ENCODE results near the gene GSE1.
A peak's percentile ranks its signal among the peaks of the same experiment; 100 is the strongest.

DNA sequence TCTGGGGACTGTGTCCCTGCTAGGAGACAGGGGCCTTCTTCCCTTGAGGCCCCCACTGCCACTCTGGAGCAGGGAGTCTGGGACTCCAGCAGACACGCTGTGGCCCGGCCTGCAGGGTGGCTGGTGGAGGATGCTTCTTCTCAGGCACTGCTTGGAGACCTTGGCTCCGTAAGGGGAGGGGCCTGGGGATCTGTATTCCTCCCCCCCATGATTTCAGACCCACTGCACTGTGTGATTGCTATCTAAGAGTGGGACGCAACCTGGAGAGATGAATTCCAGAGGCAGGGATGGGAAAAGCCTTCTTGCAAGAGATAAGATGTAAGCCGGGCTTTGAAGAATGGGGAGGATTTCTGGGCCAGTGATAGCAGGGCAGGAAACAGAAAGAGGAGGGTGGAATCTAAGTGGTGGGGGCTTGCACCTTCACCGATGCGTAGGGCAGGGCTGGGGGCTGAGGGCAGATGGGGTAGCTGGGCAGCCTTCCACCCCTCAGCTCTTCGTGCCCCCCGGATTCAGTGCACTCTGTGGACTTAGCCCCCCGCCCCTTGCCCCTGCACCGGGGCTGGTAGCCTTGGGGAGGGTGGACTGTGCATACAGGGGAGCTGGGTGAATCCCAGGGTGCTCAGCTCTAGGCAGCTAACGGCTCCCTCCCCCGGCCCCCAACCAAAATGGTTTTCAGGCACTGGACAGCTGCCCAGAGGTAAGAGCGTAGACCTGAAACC is 5.2 kb upstream of the GSE1 start:
- TF ChIP-seq ZNF224 (CRISPR knock-in tag; IDR thresholded peaks at IDR 0.05) = no peak
- TF ChIP-seq EP300 (IDR thresholded peaks at IDR 0.05; ENCODE audit: low read length) = no peak
- TF ChIP-seq STAT6 (CRISPR knock-in tag; IDR thresholded peaks at IDR 0.05) = no peak
- no peak for TF ChIP-seq ZNF274 (IDR thresholded peaks at IDR 0.05; ENCODE audit: borderline replicate concordance, low read depth, low read length)
- no peak for TF ChIP-seq MAX (CRISPR knock-in tag; IDR thresholded peaks at IDR 0.05)
- no peak for TF ChIP-seq CEBPB (tag; IDR thresholded peaks at IDR 0.05)
- no peak for TF ChIP-seq CTCF (IDR thresholded peaks at IDR 0.05 in 2 of 3, conservative IDR thresholded peaks at IDR 0.05 in 1 of 3; ENCODE audit: insufficient read depth in 2 of 3, low read depth in 1 of 3, low read length in 3 of 3)
- TF ChIP-seq POLR2AphosphoS5 (IDR thresholded peaks at IDR 0.05; ENCODE audit: control insufficient read depth, insufficient read depth, low read depth, low read length) = peak; percentile 24; the same call in 1 of the 2 replicates
- no peak for TF ChIP-seq LARP7 (IDR thresholded peaks at IDR 0.05)
- TF ChIP-seq ETS1 (conservative IDR thresholded peaks at IDR 0.05; ENCODE audit: control insufficient read depth, low read depth, low read length) = 0 out of 2 replicates have a peak, but pooled peaks have one; percentile 3
- TF ChIP-seq FOXA3 (CRISPR knock-in tag; conservative IDR thresholded peaks at IDR 0.05 in 1 of 2, IDR thresholded peaks at IDR 0.05 in 1 of 2) = no peak
